ENCODE results near the gene SLC39A9.
"Not testable (repeated sequence)": the region's sequence is repeated elsewhere in the genome, so short reads cannot be mapped to it uniquely, and the experiment has no call there.

Gene SLC39A9

DNA sequence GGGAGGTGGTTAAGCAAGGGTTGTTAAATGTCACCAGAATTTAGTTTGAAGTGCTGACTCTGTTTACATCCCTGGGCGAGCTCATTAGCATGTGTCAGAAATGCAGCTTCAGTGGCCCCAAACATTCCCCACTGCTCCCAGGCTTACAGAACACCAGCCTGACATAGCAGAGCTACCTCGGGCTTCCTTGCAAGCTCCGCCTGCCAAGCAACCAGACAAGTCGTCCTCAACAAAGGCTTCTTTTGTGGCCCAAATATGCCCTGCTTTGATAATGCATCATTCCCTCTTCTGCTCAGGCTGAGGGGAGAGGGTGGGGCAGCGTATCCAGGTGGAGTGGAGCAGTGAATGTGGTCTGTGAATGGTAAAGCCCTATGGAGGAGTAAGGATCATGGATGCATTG, 28.4 kb upstream of the SLC39A9 start:
- no peak for DNase-seq

- no peak for DNase-seq
These were observed 26.3 kb upstream of the SLC39A9 start for GRCh38 chr14:69372146-69372545.

DNA sequence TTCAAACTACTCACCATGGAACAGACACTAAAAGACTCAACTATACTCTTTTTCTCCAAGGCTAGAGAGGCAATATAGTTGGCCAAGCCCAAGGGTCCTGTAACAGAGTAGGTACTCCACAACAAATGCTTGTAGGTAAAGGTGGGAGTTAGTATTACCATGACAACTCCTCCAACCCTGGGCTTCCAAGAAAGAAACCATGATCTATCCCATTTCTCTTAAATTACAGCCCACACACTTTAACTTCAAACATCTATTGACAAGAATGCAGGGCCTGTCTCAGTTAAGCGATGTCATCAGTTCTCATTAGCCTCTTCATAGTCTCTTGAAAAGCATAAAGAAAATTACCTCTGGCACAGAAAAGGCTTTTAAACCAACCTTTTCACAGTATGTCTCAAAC, 25.4 kb upstream of the SLC39A9 start:
- DNase-seq = no peak

DNA sequence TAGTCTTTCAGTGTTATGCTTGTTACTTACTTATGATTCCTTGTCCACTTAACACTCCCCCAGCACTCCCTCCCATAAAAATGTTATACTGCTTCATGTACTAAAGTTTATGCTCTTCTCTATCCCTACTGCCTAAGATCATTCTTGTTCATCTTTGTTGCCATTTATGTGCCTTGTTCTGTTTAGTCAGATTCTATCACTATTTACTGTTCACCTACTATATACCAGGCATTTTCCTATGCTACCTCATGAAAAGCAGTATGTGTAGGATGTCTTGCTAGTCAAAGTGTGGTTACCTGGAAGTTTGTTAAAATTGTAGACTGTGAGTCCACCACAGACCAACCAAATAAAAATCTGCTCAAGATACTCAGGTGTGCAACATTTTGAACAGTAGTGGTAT, 24.3 kb upstream of the SLC39A9 start:
- DNase-seq = no peak

DNA sequence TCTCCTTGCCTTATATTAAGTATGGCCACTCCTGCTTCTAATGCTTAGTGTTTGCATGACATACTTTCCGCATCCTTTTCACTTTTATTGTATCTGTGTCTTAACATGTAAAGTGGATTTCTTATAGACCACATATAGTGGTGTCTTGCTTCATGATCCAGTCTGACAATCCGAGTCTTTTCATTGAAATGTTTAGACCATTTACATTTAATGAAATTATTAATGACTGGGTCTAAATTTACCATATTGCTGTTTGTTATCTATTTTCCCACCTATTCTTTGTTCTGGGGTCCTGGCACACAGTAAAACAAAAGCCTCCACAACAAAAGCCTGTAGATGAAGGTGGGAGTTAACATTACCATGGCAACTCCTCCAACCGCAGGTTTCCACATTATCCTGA, 23.3 kb upstream of the SLC39A9 start:
- DNase-seq = no peak

DNA sequence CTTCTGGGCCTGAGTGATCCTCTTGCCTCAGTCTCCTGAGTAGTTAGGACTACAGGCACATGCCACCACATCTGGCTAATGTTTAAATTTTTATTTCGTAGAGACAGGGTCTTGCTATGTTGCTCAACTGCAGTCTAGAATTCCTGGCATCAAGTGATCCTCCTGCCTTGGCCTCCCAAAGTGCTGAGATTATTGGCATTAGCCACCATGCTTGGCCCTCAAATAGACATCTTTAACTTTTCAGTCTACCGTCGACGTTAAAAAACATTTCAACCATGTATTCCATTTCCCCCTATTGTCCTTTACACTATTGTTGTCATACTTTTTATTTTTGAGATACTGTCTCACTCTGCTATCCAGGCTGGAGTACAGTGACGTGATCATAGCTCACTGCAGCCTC, 22.8 kb upstream of the SLC39A9 start:
- DNase-seq = no peak

GRCh38 chr14:69376439-69376838, 22.1 kb upstream of the SLC39A9 start:
- no peak for DNase-seq

DNA sequence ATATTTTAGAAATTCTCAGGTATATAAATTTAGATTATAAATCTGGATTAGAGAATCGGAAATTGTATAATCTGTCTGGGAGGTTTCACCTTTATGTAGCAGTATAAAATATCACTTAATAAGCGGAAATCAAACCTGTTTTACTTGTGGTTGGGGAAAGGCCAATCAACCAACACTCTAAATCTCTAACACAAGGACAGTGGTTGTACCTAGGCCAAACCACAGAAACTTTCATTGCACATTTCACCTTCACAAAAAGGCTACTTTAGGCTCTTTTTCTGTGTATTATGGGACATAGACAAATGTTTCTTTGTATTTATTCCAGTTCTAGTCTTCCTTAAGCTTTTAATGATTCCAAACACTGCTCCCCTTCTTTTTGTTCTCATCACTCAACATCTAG, 20.2 kb upstream of the SLC39A9 start:
- no peak for DNase-seq

GRCh38 chr14:69387311-69387710, 11.2 kb upstream of the SLC39A9 start:
- DNase-seq = no peak

DNA sequence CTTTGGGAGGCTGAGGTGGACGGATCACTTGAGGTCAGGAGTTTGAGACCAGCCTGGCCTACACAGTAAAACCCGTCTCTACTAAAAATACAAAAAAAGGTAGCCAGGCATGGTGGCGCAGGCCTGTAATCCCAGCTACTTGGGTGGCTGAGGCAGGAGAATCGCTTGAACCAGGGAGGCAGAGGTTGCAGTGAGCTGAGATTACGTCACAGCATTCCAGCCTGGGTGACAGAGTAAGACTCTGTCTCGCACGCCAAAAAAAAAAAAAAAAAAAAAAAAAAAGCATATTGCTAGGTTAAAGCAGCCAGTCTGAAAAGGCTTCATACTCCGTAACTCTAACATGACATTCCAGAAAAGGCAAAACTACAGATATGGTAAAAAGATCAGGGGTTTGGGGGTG, 7.1 kb upstream of the SLC39A9 start:
- DNase-seq = not testable (repeated sequence)

GRCh38 chr14:69392481-69392880, 6.0 kb upstream of the SLC39A9 start:
- DNase-seq = no peak

- DNase-seq = no peak
These were observed 2.6 kb upstream of the SLC39A9 start for GRCh38 chr14:69395929-69396328.

DNA sequence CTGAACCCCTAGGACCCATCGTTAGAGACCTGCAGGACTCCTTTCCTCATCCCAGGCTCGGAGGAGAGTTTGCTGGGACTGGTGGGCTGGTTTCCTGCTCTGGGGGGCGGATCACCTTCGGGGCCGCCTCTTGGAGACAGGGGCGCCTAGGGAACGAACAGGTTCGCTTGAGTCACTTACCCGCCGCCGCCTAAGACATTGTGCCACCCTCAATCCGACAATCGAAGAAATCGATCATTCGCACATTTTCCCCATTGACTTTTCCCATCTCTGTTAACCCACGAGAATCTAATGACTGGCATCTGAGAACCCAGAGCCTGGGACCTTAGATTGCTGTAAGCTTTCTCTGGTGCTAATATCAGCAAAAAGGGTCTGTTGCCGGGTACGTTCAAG, 322 bp downstream of the SLC39A9 start:
- no peak for DNase-seq

DNA sequence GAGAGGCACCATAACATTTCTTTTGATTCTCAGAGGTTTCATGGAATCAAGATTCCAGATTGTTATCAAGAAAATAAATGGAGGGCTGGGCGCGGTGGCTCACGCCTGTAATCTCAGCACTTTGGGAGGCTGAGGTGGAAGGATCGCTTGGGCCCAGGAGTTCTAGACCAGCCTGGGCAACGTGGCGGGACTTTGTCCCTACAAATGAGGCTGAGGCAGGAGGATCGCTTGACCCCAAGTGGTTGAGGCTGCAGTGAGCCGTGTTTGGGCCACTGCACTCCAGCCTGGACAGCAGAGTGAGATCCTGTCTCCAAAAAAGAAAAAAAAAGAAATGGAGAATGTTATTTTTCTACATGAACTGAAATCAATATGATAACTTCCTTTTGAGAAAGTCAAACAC, 1.3 kb downstream of the SLC39A9 start:
- no peak for DNase-seq

DNA sequence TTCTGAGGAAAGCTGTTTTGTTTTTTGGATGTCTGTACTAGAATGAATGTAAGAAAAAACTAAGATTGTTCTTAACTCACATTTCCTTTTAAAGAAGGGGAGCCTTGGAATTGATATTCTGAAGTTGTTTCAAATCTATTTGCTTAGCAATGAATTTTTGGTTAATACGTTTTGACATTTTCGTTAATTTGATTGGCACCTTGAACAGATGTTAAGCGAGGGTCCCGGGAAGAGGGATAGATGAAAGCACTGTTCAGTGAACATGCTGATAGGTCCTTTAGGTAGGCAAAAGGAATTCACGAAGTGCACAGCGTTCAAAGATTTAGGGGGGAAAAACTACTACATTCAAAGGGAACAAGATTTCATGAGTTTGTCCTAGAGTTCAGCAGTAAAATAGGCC, 1.7 kb downstream of the SLC39A9 start:
- DNase-seq = no peak

DNA sequence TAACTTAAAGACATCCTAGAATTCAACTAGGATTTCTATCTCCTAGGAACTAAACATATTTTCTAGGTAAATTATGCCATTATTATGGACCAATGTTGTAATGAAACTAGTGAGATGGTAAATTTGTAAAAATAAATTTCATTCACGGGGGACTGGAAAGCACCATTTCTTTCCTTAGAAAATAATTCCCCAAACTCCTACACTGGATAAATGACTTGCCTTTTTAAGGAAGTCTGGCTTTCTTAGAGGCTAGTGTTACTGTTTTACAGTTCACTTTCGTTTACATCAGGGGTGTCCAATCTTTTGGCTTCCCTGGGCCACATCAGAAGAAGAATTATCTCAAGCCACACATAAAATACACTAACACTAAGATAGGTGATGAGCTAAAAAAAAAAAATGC, 3.3 kb downstream of the SLC39A9 start:
- DNase-seq = no peak

DNA sequence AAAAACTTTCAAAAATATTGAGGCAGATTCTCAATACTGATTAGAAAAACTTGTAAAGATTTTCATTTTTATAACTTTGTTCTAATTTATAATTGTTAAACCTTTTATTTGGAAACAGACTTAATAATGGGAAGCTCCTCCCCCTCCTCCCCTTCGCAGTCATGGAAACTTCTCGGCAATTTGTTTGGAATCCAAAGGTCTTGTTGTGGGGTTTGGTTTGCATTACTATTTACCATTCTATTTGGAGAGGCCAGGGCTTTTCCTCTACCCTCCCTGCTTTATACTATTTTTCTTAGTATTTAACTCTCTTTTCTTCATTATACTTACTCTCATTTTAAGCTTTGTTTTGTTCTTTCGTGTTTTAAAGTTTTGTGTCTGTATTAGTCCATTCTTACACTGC, 6.0 kb downstream of the SLC39A9 start:
- no peak for DNase-seq

GRCh38 chr14:69404883-69405282, 6.4 kb downstream of the SLC39A9 start:
- DNase-seq = no peak

- DNase-seq = no peak
These were observed 7.3 kb downstream of the SLC39A9 start for GRCh38 chr14:69405762-69406161.

- DNase-seq = no peak
These were observed 10.0 kb downstream of the SLC39A9 start for GRCh38 chr14:69408331-69408960.

GRCh38 chr14:69413483-69413882, 15.0 kb downstream of the SLC39A9 start:
- no peak for DNase-seq

- not testable (repeated sequence) for DNase-seq
These were observed 17.6 kb downstream of the SLC39A9 start for GRCh38 chr14:69416087-69416486.

DNA sequence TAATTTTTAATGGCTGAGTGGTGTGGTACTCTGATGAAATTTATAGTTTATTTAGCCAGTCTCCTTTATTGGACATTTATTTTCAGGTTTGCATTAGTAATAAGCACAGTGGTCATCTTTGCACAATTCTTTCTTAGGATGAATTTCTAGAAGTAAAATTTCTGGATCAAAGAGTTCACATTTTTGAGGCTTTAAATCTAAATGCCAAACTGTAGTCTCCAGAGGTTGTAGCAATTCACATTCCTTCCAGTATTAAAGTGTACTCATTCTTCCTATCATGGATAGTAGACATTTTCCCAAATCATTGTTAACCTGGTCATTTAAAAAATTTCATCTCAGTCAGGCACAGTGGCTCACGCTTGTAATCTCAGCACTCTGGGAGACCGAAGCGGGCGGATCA, 24.8 kb downstream of the SLC39A9 start:
- no peak for DNase-seq

DNA sequence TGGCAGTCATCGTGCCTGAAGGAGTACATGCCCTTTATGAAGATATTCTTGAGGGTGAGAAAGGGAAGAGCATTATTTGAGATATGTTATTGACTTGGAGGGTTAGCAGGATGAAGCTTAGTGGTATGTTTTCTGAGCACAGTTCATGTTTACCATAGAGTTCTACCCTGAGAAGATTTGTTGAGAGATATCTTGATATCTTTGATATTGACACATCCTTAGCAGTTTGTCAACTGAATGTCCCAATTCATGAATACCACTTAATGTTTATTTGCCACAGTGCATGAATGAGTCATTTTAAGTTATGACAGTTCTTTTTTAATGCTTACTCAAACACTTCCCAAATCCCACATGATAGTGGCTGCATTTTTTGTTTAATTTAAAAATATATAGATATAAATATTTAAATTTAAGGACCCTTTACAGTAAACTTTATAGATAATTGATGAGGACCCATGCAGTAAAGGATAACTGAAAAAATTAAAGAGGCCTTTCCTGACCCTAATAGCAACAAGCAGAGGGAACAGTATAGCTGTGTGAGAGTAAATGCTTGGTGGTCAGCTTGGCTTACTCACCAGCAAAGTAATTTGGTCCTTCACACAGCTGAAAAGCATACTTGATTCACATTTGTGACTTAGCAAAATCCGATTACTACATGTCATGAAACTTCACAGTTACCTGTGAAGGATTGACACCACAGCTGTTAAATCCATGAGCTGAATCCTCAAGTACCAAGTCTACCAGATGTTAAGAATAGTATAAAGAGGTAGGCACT, 25.8 kb downstream of the SLC39A9 start:
- no peak for DNase-seq

- no peak for DNase-seq
These were observed 29.1 kb downstream of the SLC39A9 start for GRCh38 chr14:69427596-69427995.
